ENCODE data around the gene TMEM212. TPM values are rescaled to one million over a fixed set of nuclear protein-coding genes. Genes with fewer than 3 reads are reported as not detected.
A peak's percentile ranks its signal among the peaks of the same experiment; 100 is the strongest.

The TMEM212 gene
- total and polyA plus RNA-seq, 9 of the 15 experiments (the other 6 are each of a cell fraction or from before 2014, with no cell fraction given), result not detected

- TF ChIP-seq CHD7 (IDR thresholded peaks at IDR 0.05; ENCODE audit: low read depth, low read length) (no peak), ZNF76 (CRISPR knock-in tag; IDR thresholded peaks at IDR 0.05; ENCODE audit: borderline replicate concordance) (no peak), SRSF1 (IDR thresholded peaks at IDR 0.05; ENCODE audit: low read depth, low read length) (no peak), MTA1 (IDR thresholded peaks at IDR 0.05; ENCODE audit: borderline replicate concordance) (peak; percentile 61; the same call in 1 of the 2 replicates), GABPA (tag; conservative IDR thresholded peaks at IDR 0.05; ENCODE audit: low read depth) (peak; percentile 58), ZHX1 (conservative IDR thresholded peaks at IDR 0.05; ENCODE audit: low read length) (no peak), HINFP (tag; conservative IDR thresholded peaks at IDR 0.05; ENCODE audit: low read depth) (no peak; the same call in 1 of the 2 replicates), MEIS2 (IDR thresholded peaks at IDR 0.05; ENCODE audit: partially characterized antibody) (peak; percentile 96), PTTG1 (tag; IDR thresholded peaks at IDR 0.05; ENCODE audit: low read depth) (peak; percentile 59; the same call in 1 of the 2 replicates), CREB5 (CRISPR knock-in tag; IDR thresholded peaks at IDR 0.05) (no peak)
Observed at GRCh38 chr3:171813897-171814460, 29.2 kb upstream of the TMEM212 start (continued).
